ENCODE results near the gene FGFBP3.

Gene FGFBP3

GRCh38 chr10:91909117-91909677, at the start of gene FGFBP3:
TSS of gene FGFBP3 (minus strand) at chr10:91909486. CDS start at chr10:91908969, 517 bp downstream.
- in situ Hi-C loops (cut with MboI; ENCODE audit: low sequenced_read_pairs) = loop anchor here (25.0 kb wide), 1 partner anchor 522 kb away; no protein-coding TSS in a partner anchor

GRCh38 chr10:91957091-91957490, 47.8 kb upstream of the FGFBP3 start:
- in situ Hi-C loops (cut with MboI; ENCODE audit: low sequenced_read_pairs) = no loop called here

- in situ Hi-C loops (cut with MboI; ENCODE audit: low sequenced_read_pairs) = no loop called here
Measured at GRCh38 chr10:91955114-91955513, 45.8 kb upstream of the FGFBP3 start.

GRCh38 chr10:91953600-91954160, 44.4 kb upstream of the FGFBP3 start:
- in situ Hi-C loops (cut with MboI; ENCODE audit: low sequenced_read_pairs) = no loop called here

GRCh38 chr10:91944880-91945630, 35.8 kb upstream of the FGFBP3 start:
- in situ Hi-C loops (cut with MboI; ENCODE audit: low sequenced_read_pairs) = no loop called here

- in situ Hi-C loops (cut with MboI; ENCODE audit: low sequenced_read_pairs) = no loop called here
Measured at GRCh38 chr10:91941426-91941825, 32.1 kb upstream of the FGFBP3 start.

- in situ Hi-C loops (cut with MboI; ENCODE audit: low sequenced_read_pairs) = no loop called here
Measured at GRCh38 chr10:91939653-91940052, 30.4 kb upstream of the FGFBP3 start.

- in situ Hi-C loops (cut with MboI; ENCODE audit: low sequenced_read_pairs) = no loop called here
Measured at GRCh38 chr10:91935886-91936285, 26.6 kb upstream of the FGFBP3 start.

- in situ Hi-C loops (cut with MboI; ENCODE audit: low sequenced_read_pairs) = no loop called here
Measured at GRCh38 chr10:91932737-91933136, 23.5 kb upstream of the FGFBP3 start.

GRCh38 chr10:91931526-91932190, 22.4 kb upstream of the FGFBP3 start:
- in situ Hi-C loops (cut with MboI; ENCODE audit: low sequenced_read_pairs) = no loop called here

- in situ Hi-C loops (cut with MboI; ENCODE audit: low sequenced_read_pairs) = no loop called here
Measured at GRCh38 chr10:91930939-91931338, 21.7 kb upstream of the FGFBP3 start.

- in situ Hi-C loops (cut with MboI; ENCODE audit: low sequenced_read_pairs) = loop anchor here (10.0 kb wide), 1 partner anchor 160 kb away; no protein-coding TSS in a partner anchor
Measured at GRCh38 chr10:91925022-91925320, 15.7 kb upstream of the FGFBP3 start.

- in situ Hi-C loops (cut with MboI; ENCODE audit: low sequenced_read_pairs) = loop anchor here (10.0 to 25.0 kb wide), 2 partner anchors 160 to 537 kb away; no protein-coding TSS in a partner anchor
Measured at GRCh38 chr10:91924212-91925021, 15.1 kb upstream of the FGFBP3 start.

- in situ Hi-C loops (cut with MboI; ENCODE audit: low sequenced_read_pairs) = loop anchor here (10.0 to 25.0 kb wide), 2 partner anchors 159 to 536 kb away; no protein-coding TSS in a partner anchor
Measured at GRCh38 chr10:91923371-91924211, 14.3 kb upstream of the FGFBP3 start, which contains the start of gene BTAF1. TSS of gene BTAF1 (plus strand) at chr10:91923770. CDS start at chr10:91924077, 307 bp downstream.

- in situ Hi-C loops (cut with MboI; ENCODE audit: low sequenced_read_pairs) = loop anchor here (10.0 to 25.0 kb wide), 2 partner anchors 155 to 532 kb away; no protein-coding TSS in a partner anchor
Measured at GRCh38 chr10:91919651-91920050, 10.4 kb upstream of the FGFBP3 start.

- in situ Hi-C loops (cut with MboI; ENCODE audit: low sequenced_read_pairs) = loop anchor here (25.0 kb wide), 1 partner anchor 523 kb away; no protein-coding TSS in a partner anchor
Measured at GRCh38 chr10:91910467-91910866, 1.2 kb upstream of the FGFBP3 start.

- in situ Hi-C loops (cut with MboI; ENCODE audit: low sequenced_read_pairs) = loop anchor here (25.0 kb wide), 1 partner anchor 521 kb away; no protein-coding TSS in a partner anchor
Measured at GRCh38 chr10:91908337-91909116, 759 bp downstream of the FGFBP3 start.

GRCh38 chr10:91907914-91908336, 1.4 kb downstream of the FGFBP3 start:
- in situ Hi-C loops (cut with MboI; ENCODE audit: low sequenced_read_pairs) = loop anchor here (25.0 kb wide), 1 partner anchor 521 kb away; no protein-coding TSS in a partner anchor

Measured in HL-60/S4 (cell line).